OCI-LY7 (cell line): ENCODE measurements around the gene CFAP74. TPM values are rescaled to one million over a fixed set of nuclear protein-coding genes. Genes with fewer than 3 reads are reported as not detected.

Source experiments
- BruUV-seq: library from RNA; stranded (reverse); fragments of 400-500 nt; replicated peaks from 2 replicates; lab custom pipeline; 2021; lab: Mats Ljungman, UMichigan
- CTCF ChIA-PET: fragments of 300-600 bp; sonication (Branson Sonifier 250); formaldehyde crosslinking; loops from one replicate; lab custom pipeline; 2022; ENCODE audit warnings: antibody characterized with exemption; ENCODE audit not compliant: unreplicated experiment; lab: Charles Lee
- POLR2A ChIA-PET: fragments of 300-600 bp; sonication (Branson Sonifier 250); formaldehyde crosslinking; loops from one replicate; lab custom pipeline; 2022; ENCODE audit warnings: antibody characterized with exemption; lab: Charles Lee
- DNase-seq: peaks from one replicate; pipeline ENCODE4 v3.0.0-alpha.2; 2015; ENCODE audit warnings: low spot score
- H2AFZ ChIP-seq: fragments of 200-600 bp; sonication (generic), shearing (Covaris generic); 2 replicates; pipeline ENCODE4 v1.6.1; 2014; ENCODE audit warnings: mild to moderate bottlenecking, antibody characterized with exemption, low read length, moderate library complexity
- H3K27ac ChIP-seq: fragments of 200-600 bp; sonication (generic); 2 replicates; pipeline ENCODE4 v1.5.1; 2014; ENCODE audit warnings: mixed run types, low read depth, mild to moderate bottlenecking, moderate library complexity, low read length, inconsistent platforms; ENCODE audit not compliant: poor library complexity, severe bottlenecking
- H3K36me3 ChIP-seq: fragments of 200-600 bp; sonication (generic); 2 replicates; pipeline ENCODE4 v1.6.1; 2014; ENCODE audit warnings: mild to moderate bottlenecking, antibody characterized with exemption, low read length, moderate library complexity, mixed read lengths; ENCODE audit not compliant: insufficient read depth
- H3K4me1 ChIP-seq: fragments of 200-600 bp; sonication (generic); 2 replicates; pipeline ENCODE4 v1.5.1; 2014; ENCODE audit warnings: mild to moderate bottlenecking, low read length; ENCODE audit not compliant: insufficient read depth, poor library complexity, severe bottlenecking
- H3K4me2 ChIP-seq: fragments of 200-600 bp; sonication (generic); 2 replicates; pipeline ENCODE4 v1.6.1; 2014; ENCODE audit warnings: mild to moderate bottlenecking, low read length
- H3K4me3 ChIP-seq: fragments of 200-600 bp; sonication (generic); 2 replicates; pipeline ENCODE4 v1.5.1; 2014; ENCODE audit warnings: mild to moderate bottlenecking, low read depth, low read length; ENCODE audit not compliant: poor library complexity, severe bottlenecking
- H3K79me2 ChIP-seq: fragments of 200-600 bp; sonication (generic); 2 replicates; pipeline ENCODE4 v1.6.1; 2016; ENCODE audit warnings: low read depth, mild to moderate bottlenecking, low read length, moderate library complexity, mixed read lengths; ENCODE audit not compliant: insufficient read depth
- H3K9me2 ChIP-seq: fragments of 200-600 bp; sonication (generic); 2 replicates; pipeline ENCODE4 v1.6.1; 2016; ENCODE audit warnings: mild to moderate bottlenecking, low read length, mixed read lengths; ENCODE audit not compliant: insufficient read depth
- H3K9me3 ChIP-seq: fragments of 200-600 bp; sonication (generic); 2 replicates; pipeline ENCODE4 v1.6.1; 2014; ENCODE audit warnings: mild to moderate bottlenecking, mixed run types, low read length, mixed read lengths
- H4K20me1 ChIP-seq: fragments of 200-600 bp; sonication (generic); 2 replicates; pipeline ENCODE4 v1.6.1; 2014; ENCODE audit warnings: mild to moderate bottlenecking, antibody characterized with exemption, low read length, moderate library complexity, mixed read lengths; ENCODE audit not compliant: insufficient read depth
- EZH2phosphoT487 ChIP-seq: fragments of 200-600 bp; sonication (generic); IDR thresholded peaks from 2 replicates; pipeline ENCODE4 v1.6.1; 2018; ENCODE audit warnings: low read depth, borderline replicate concordance, mild to moderate bottlenecking, mixed run types, antibody characterized with exemption, low read length, moderate library complexity, mixed read lengths
- intact Hi-C: fragments of 100-400 bp; cut with micrococcal nuclease; formaldehyde crosslinking; loops from one replicate; pipeline ENCODE4 v1.10.0; 2022; ENCODE audit not compliant: unreplicated experiment
- total RNA-seq, 2 experiments: library from RNA; depleted of rRNA in 1 of 2; stranded (reverse); fragments of >200 nt in 1 of 2; shearing (Covaris generic) in 1 of 2; gene quantifications; 2 replicates each; pipeline ENCODE4 v1.2.3, GENCODE V29; 2014 to 2022
- TF ChIP-seq, protein P1 (sequence below): fragments of 200-600 bp; sonication (generic); conservative IDR thresholded peaks from 2 replicates; pipeline ENCODE4 v1.5.1; 2014; ENCODE audit warnings: mild to moderate bottlenecking, antibody characterized with exemption, low read length, moderate library complexity, mixed read lengths

CFAP74 gene
- total RNA-seq, 2 experiments from 2014 or later, result not detected

DNA sequence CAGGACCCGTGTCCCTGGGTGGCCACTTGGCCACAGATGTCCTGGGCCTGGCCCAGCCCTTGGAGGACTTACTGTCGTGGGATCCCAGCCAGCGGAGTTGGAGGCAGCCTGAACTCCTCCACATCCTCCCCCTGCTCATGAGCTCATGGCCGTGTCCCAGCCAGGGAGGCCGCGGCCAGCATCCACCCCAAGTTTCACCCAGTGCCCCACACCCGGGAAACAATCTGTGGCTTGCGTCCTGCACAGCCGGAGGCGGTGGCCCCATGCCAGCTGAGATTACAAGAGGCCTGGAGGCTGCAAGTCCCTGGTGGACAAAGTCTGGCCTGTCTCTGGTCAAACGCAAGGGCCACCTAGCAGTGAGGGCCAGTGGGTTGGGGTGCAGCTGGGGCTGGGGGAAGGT, 57.0 kb downstream of the CFAP74 start:
- intact Hi-C loops, result no loop called here
- TF ChIP-seq, protein P1, sequence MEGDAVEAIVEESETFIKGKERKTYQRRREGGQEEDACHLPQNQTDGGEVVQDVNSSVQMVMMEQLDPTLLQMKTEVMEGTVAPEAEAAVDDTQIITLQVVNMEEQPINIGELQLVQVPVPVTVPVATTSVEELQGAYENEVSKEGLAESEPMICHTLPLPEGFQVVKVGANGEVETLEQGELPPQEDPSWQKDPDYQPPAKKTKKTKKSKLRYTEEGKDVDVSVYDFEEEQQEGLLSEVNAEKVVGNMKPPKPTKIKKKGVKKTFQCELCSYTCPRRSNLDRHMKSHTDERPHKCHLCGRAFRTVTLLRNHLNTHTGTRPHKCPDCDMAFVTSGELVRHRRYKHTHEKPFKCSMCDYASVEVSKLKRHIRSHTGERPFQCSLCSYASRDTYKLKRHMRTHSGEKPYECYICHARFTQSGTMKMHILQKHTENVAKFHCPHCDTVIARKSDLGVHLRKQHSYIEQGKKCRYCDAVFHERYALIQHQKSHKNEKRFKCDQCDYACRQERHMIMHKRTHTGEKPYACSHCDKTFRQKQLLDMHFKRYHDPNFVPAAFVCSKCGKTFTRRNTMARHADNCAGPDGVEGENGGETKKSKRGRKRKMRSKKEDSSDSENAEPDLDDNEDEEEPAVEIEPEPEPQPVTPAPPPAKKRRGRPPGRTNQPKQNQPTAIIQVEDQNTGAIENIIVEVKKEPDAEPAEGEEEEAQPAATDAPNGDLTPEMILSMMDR, result no peak
- no peak for TF ChIP-seq EZH2phosphoT487
- Histone ChIP-seq H3K9me2 (no peaks in the 10 kb centered on the region), H3K36me3 (no peaks in the 10 kb centered on the region), H3K79me2 (no peaks in the 10 kb centered on the region), H3K4me2 (no peak overlapping the region), H3K9me3 (peaks cover 8% of the 10 kb centered on the region; the same call in 1 of the 2 replicates), H3K4me3 (no peak overlapping the region), H4K20me1 (no peaks in the 10 kb centered on the region), H3K27ac (no peak overlapping the region), H2AFZ (no peak overlapping the region), H3K4me1 (peaks cover 13% of the 10 kb centered on the region)
- DNase-seq, result no peak
- POLR2A ChIA-PET, result no interaction called here
- CTCF ChIA-PET, result no interaction called here
- no TSS peak for BruUV-seq

DNA sequence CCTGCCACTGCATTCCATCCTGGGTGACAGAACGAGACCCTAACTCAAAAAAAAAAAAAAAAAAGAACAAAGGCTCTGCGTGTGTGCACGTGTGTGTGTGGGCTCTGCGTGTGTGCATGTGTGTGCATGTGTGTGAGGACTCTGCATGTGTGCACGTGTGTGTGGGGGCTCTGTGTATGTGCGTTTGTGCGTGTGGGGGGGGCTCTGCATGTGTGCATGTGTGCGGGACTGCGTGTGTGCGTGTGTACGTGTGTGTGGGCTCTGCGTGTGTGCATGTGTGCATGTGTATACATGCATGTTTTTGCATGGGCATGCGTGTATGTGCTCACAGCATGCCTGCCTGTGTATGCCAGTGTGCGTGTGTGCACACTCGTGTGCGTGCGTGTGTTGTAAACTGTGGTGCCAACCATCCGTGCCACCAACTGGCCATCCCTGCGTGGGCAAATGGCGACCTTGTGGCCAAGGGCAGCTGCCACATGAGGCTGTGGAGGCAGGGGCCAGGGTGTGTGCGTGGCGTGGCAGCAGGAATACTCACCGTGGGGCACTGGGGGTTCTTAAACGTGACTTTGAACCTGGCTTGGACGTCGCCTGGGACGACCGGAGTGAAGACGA, 57.7 kb downstream of the CFAP74 start:
- no peak for TF ChIP-seq EZH2phosphoT487
- TF ChIP-seq, protein P1, result no peak
- no peak for DNase-seq
- BruUV-seq, result no TSS peak
- Histone ChIP-seq H3K4me1 (peaks cover 13% of the 10 kb centered on the region), H4K20me1 (no peaks in the 10 kb centered on the region), H3K9me2 (no peaks in the 10 kb centered on the region), H3K36me3 (no peaks in the 10 kb centered on the region), H2AFZ (no peak overlapping the region), H3K9me3 (peaks cover 3% of the 10 kb centered on the region; the same call in 1 of the 2 replicates), H3K4me2 (no peak overlapping the region), H3K4me3 (no peak overlapping the region), H3K27ac (no peak overlapping the region), H3K79me2 (no peaks in the 10 kb centered on the region)
- intact Hi-C loops, result no loop called here
- ChIA-PET POLR2A (no interaction called here), CTCF (no interaction called here)

DNA sequence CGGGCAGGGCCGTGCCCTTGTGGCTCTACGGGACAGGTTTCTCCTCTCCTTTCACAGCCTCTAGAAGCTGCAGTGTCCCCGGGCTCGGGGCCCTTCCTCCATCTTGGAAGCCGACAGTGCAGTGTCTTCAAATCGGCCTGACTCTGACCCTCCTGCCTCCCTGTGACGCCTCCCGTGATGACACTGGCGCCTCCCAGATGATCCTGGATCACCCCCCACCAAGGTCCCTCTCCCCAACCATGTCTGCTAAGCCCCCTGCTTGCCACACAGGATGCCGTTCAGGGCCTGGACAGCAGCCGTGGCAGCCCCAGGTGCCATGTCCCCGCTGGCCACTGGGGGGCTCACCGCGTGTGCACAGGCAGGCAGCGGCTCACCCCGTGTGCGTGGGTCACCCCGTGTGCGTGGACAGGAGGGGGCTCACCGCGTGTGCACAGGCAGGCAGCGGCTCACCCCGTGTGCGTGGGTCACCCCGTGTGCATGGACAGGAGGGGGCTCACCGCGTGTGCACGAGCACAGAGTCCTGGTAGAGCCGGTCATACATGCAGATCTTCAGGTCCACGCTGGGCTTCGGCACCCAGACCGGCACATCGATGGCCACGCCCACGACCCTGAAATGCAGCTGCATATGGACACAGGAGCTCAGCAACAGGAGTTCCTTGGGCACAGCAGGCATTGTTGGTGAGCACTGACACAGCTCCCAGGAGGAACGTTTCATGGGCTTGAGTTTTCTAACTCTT, 59.6 kb downstream of the CFAP74 start:
- TF ChIP-seq, protein P1, result peak; percentile 80
- no peak for TF ChIP-seq EZH2phosphoT487
- intact Hi-C loops, result loop anchor here (5.0 kb wide), 1 partner anchor 103 kb away; no protein-coding TSS in a partner anchor

More for the DNA sequence above, 59.6 kb downstream of the CFAP74 start:
- Histone ChIP-seq H4K20me1 (no peaks in the 10 kb centered on the region), H2AFZ (no peak overlapping the region), H3K4me2 (no peak overlapping the region), H3K4me3 (no peak overlapping the region), H3K79me2 (no peaks in the 10 kb centered on the region), H3K4me1 (peaks cover 13% of the 10 kb centered on the region), H3K27ac (no peak overlapping the region), H3K36me3 (no peaks in the 10 kb centered on the region), H3K9me2 (no peaks in the 10 kb centered on the region), H3K9me3 (no peaks in the 10 kb centered on the region)
- DNase-seq, result peak; percentile 46
- ChIA-PET POLR2A (no interaction called here), CTCF (no interaction called here)
- BruUV-seq, result no TSS peak
